ENCODE data around the gene CHST7. TPM values are rescaled to one million over a fixed set of nuclear protein-coding genes. Genes with fewer than 3 reads are reported as not detected.

Gene CHST7
- total RNA-seq, 3 donors from 2014 or later = 1.4 to 4.1 (median 2.7) TPM

DNA sequence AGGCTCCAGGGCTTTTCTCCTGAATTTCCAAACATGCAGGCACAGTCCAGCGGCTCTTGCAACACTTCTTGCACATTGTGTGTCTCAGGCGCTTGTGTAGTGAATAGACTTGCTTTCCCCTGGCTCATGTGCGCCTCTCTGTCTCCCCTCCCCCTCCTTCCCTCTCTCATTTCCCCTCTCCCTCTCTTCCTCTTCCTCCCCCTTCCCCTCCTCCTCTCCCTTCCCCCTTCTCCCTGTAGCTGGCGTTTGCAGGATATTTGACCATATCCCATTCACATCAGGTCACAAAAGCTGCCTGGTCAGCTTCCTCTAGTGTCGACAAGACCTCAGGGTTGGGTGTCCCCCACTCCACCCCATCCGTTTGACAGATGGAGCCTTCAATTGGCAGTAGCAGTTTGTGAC is 2.4 kb downstream of the CHST7 start:
- intact Hi-C loops (cut with DNase I, micrococcal nuclease) = no loop called here
- no peaks in the 10 kb centered on the region for H3K36me3 ChIP-seq (ENCODE audit: low read depth)
- H3K4me3 ChIP-seq = no peak overlapping the region
- no peaks in the 10 kb centered on the region for H3K9me3 ChIP-seq
- H3K4me1 ChIP-seq (ENCODE audit: low read depth) = peaks cover 7% of the 10 kb centered on the region
- TF ChIP-seq, protein P1, sequence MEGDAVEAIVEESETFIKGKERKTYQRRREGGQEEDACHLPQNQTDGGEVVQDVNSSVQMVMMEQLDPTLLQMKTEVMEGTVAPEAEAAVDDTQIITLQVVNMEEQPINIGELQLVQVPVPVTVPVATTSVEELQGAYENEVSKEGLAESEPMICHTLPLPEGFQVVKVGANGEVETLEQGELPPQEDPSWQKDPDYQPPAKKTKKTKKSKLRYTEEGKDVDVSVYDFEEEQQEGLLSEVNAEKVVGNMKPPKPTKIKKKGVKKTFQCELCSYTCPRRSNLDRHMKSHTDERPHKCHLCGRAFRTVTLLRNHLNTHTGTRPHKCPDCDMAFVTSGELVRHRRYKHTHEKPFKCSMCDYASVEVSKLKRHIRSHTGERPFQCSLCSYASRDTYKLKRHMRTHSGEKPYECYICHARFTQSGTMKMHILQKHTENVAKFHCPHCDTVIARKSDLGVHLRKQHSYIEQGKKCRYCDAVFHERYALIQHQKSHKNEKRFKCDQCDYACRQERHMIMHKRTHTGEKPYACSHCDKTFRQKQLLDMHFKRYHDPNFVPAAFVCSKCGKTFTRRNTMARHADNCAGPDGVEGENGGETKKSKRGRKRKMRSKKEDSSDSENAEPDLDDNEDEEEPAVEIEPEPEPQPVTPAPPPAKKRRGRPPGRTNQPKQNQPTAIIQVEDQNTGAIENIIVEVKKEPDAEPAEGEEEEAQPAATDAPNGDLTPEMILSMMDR (IDR thresholded peaks at IDR 0.05) = no peak
- DNase-seq = no peak
- ATAC-seq = no peak

DNA sequence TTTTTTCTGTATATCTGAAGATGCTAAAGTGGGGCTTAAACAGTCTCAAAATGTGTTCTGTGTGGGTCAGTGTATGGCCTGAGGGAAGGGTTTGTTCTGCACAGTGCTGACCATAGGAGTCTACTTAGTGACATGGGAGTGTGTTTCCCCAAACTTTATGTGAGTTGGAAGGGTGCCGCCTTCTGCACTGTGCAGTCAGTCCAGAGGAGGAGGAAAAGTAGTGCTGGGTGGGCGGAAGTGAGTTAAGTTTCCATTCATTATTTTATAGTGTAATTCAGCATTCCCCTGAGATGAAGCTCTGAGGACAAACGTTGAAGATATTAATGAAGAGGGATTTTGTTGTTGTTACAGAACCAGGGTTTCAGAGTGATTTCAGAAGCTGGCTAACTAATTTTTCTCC is 2.9 kb downstream of the CHST7 start:
- Histone ChIP-seq H3K4me3 (no peak overlapping the region), H3K36me3 (ENCODE audit: low read depth) (no peaks in the 10 kb centered on the region), H3K9me3 (no peaks in the 10 kb centered on the region), H3K4me1 (ENCODE audit: low read depth) (peaks cover 7% of the 10 kb centered on the region)
- DNase-seq (no peak), ATAC-seq (no peak)
- TF ChIP-seq, protein P1 (IDR thresholded peaks at IDR 0.05) = no peak
- intact Hi-C loops (cut with DNase I, micrococcal nuclease) = no loop called here

DNA sequence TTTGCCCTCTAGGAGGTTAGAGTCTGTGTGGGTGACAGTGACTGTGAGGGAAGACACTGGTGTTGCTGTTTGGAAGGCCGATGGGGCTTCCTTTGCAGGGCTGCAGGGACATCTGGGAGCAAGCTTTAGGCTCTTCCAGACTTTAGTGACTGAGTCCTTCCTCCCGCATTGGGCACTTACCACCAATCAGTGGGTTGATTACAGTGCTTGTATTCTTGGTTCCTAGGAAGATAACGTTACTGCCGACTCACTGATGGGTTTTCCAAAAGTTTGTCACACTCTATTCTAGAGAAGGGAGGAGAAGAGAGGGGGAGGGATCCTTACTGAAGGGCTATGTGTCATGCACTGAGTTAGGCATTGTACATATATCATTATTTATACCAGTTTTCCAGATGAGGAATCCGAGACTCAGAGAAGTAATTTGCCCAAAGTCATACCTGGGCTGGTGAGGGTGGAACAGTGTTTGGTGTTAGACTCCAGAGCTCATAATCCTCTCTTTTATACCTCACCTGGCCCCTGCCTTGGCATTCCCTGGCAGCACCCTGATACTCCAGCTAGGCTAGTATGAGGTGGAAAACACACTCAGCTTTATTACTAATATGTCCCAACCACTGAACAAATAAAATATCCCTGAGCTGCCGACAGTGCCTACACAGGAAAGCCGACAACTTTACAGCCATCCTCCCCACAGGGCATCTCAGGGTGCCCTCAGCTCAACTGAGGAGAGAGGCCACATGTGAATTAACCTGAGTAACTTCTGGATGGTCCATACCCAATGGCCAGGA is 3.8 kb downstream of the CHST7 start:
- TF ChIP-seq, protein P1 (IDR thresholded peaks at IDR 0.05) = no peak
- ATAC-seq (no peak), DNase-seq (no peak)
- H3K9me3 ChIP-seq = no peaks in the 10 kb centered on the region
- H3K4me3 ChIP-seq = no peak overlapping the region
- intact Hi-C loops (cut with DNase I, micrococcal nuclease) = no loop called here
- H3K4me1 ChIP-seq (ENCODE audit: low read depth) = peaks cover 7% of the 10 kb centered on the region
- H3K36me3 ChIP-seq (ENCODE audit: low read depth) = no peaks in the 10 kb centered on the region

DNA sequence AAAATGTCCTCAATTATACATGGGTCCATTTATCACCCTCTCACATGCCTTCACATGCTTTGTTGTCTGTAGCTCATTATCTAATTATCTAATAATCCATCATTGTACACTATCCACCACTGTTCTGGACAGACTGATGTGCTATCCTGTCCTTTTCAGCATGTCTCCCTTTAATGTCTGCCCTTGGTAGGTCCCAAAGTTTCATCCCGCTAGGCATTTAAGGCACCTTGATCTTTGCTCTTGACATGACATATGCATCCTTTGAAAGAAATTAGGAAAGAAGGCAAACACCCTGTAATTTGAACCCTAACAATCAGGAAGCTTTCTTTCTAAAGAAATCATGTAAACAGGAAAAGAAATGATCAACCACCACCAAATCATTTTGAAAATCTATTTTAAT is 5.7 kb downstream of the CHST7 start:
- Histone ChIP-seq H3K9me3 (no peaks in the 10 kb centered on the region), H3K36me3 (ENCODE audit: low read depth) (no peaks in the 10 kb centered on the region), H3K4me1 (ENCODE audit: low read depth) (peaks cover 6% of the 10 kb centered on the region), H3K4me3 (no peak overlapping the region)
- DNase-seq = no peak
- no peak for ATAC-seq
- intact Hi-C loops (cut with DNase I, micrococcal nuclease) = no loop called here
- TF ChIP-seq, protein P1 (IDR thresholded peaks at IDR 0.05) = no peak

DNA sequence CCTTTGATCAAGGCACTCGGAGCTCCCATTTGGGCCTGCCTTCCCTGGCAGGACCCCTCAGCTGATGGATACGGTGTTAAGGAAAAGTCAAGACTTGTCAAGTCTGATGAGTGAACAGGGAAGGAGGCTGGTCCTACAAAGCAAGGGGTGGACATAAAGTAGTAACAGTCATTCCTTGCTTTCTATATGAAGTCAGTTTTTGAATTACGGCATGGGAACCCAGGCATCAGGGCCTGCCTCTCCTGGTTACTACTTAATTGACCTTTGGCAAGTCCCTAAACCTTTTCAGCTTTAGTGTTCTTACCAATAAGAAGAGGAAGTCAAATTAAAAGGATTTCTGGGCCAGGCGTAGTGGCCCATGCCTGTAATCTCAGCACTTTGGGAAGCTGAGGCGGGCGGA is 7.0 kb downstream of the CHST7 start:
- no peak overlapping the region for H3K4me3 ChIP-seq
- H3K4me1 ChIP-seq (ENCODE audit: low read depth) = no peaks in the 10 kb centered on the region
- intact Hi-C loops (cut with DNase I, micrococcal nuclease) = no loop called here
- TF ChIP-seq, protein P1 (IDR thresholded peaks at IDR 0.05) = no peak
- DNase-seq (no peak), ATAC-seq (no peak)
- H3K36me3 ChIP-seq (ENCODE audit: low read depth) = no peaks in the 10 kb centered on the region
- no peaks in the 10 kb centered on the region for H3K9me3 ChIP-seq

Measured in mucosa of descending colon (tissue), 3 donors.